Right lobe of liver (tissue), 4 donors: ENCODE results near the gene NYAP2.

Source experiments
- POLR2A ChIP-seq: fragments of 450-650 bp; IDR thresholded peaks from one replicate; pipeline ENCODE4 v1.6.1; 2017; ENCODE audit warnings: antibody characterized with exemption, mild to moderate bottlenecking
- TF ChIP-seq, protein P1 (sequence below), 4 donors: fragments of 200-600 bp in 3 of 4; fragments of 450-650 bp in 1 of 4; IDR thresholded peaks; one replicate each; pipeline versions ENCODE4 v1.5.1 to v1.8.0; 2016 to 2022; ENCODE audit warnings: antibody characterized with exemption in 4 of 4, mild to moderate bottlenecking in 2 of 4
- donor health status: DM: no; HTN: no; CAD: no.
- donor health status: DM: no; HTN: no; CAD: no.
- donor health status: DM: no; HTN: yes; CAD: no.

DNA sequence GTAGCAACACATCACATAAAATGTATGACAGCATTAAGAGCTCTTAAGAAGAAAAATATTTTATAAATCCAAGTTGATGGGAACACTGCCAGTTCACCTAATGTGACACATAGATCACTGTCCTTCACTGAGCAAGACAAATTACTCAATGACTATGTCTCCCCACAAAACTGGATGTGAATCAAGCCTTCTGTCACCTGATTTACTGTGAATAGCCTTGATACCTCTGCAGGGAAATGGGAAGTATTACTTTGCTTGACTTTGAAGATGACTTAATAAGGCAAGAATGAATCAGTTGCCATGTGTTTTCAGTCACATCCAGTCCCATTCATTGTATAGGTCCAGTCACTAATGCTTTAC is 94.6 kb downstream of the NYAP2 start:
- TF ChIP-seq, protein P1, sequence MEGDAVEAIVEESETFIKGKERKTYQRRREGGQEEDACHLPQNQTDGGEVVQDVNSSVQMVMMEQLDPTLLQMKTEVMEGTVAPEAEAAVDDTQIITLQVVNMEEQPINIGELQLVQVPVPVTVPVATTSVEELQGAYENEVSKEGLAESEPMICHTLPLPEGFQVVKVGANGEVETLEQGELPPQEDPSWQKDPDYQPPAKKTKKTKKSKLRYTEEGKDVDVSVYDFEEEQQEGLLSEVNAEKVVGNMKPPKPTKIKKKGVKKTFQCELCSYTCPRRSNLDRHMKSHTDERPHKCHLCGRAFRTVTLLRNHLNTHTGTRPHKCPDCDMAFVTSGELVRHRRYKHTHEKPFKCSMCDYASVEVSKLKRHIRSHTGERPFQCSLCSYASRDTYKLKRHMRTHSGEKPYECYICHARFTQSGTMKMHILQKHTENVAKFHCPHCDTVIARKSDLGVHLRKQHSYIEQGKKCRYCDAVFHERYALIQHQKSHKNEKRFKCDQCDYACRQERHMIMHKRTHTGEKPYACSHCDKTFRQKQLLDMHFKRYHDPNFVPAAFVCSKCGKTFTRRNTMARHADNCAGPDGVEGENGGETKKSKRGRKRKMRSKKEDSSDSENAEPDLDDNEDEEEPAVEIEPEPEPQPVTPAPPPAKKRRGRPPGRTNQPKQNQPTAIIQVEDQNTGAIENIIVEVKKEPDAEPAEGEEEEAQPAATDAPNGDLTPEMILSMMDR (IDR thresholded peaks at IDR 0.05) = no peak
- TF ChIP-seq POLR2A = no peak
